ENCODE measurements around the gene ANKRD22.

GRCh38 chr10:88803641-88804040 lies 48.0 kb downstream of the ANKRD22 start:
- TF ChIP-seq CTCF (IDR thresholded peaks at IDR 0.05) (no peak), POLR2A (IDR thresholded peaks at IDR 0.05) (no peak)

Measured in upper lobe of left lung (tissue), 4 donors.